Astrocyte of the cerebellum (primary cell): ENCODE data around the gene SYMPK.

Experiments
- DNase-seq: peaks from one replicate; pipeline ENCODE4 v3.0.0-alpha.2; 2011; ENCODE audit warnings: low read depth
- H3K4me3 ChIP-seq: 2 replicates; pipeline ENCODE4 v1.5.1; 2011; ENCODE audit warnings: mild to moderate bottlenecking, low read depth, low read length, moderate library complexity
- CTCF ChIP-seq: IDR thresholded peaks from 2 replicates; pipeline ENCODE4 v1.5.1; 2012; ENCODE audit warnings: low read length, low read depth, moderate library complexity, mild to moderate bottlenecking; ENCODE audit errors: missing control alignments
- in situ Hi-C: cut with HindIII; loops from 2 replicates; pipeline ENCODE4 v1.10.0; 2017; ENCODE audit warnings: low sequenced_read_pairs

The SYMPK gene

GRCh38 chr19:45886427-45887199, 23.7 kb upstream of the SYMPK start:
- no peak for TF ChIP-seq CTCF
- in situ Hi-C loops = no loop called here
- peak; percentile 84 for DNase-seq
- peak overlapping the region; percentile 55 for H3K4me3 ChIP-seq

- DNase-seq = peak; percentile 80
- in situ Hi-C loops = no loop called here
- no peak for TF ChIP-seq CTCF
- peak within 1 kb of the TSS; percentile 55 for H3K4me3 ChIP-seq
Measured at GRCh38 chr19:45885556-45886426, 22.8 kb upstream of the SYMPK start, which contains the start of gene IRF2BP1. IRF2BP1 (minus strand) TSS chr19:45886141; CDS start chr19:45885774, 367 bp downstream.

- no peak for DNase-seq
- in situ Hi-C loops = no loop called here
- peak overlapping the region; percentile 55 for H3K4me3 ChIP-seq
- TF ChIP-seq CTCF = no peak
Measured at GRCh38 chr19:45884682-45885555, 22.0 kb upstream of the SYMPK start.

- in situ Hi-C loops = no loop called here
- no peak for DNase-seq
- H3K4me3 ChIP-seq = peak overlapping the region; percentile 3
- TF ChIP-seq CTCF = no peak
Measured at GRCh38 chr19:45883881-45884681, 21.1 kb upstream of the SYMPK start.

GRCh38 chr19:45883586-45883880, 20.6 kb upstream of the SYMPK start:
- DNase-seq = no peak
- no peak for TF ChIP-seq CTCF
- in situ Hi-C loops = no loop called here
- H3K4me3 ChIP-seq = peak overlapping the region; percentile 3
